Transverse colon (tissue), 4 donors: Measurements from ENCODE around the gene JDP2.

Experiments
- CTCF ChIP-seq, 5 experiments: fragments of 200-600 bp in 3 of 5; fragments of 450-650 bp in 2 of 5; sonication (generic) in 3 of 5; IDR thresholded peaks; 1 replicate in 2 of 5; 2 replicates in 3 of 5; pipeline ENCODE4 v1.5.1; 2016 to 2017; ENCODE audit warnings: antibody characterized with exemption in 5 of 5, inconsistent platforms in 3 of 5, mild to moderate bottlenecking in 2 of 5, moderate library complexity in 1 of 5
- POLR2A ChIP-seq: fragments of 450-650 bp; IDR thresholded peaks from one replicate; pipeline ENCODE4 v1.6.1; 2016; ENCODE audit warnings: antibody characterized with exemption, mild to moderate bottlenecking, moderate library complexity
- POLR2AphosphoS5 ChIP-seq, 3 donors: sonication (generic); formaldehyde crosslinking; IDR thresholded peaks; one replicate each; pipeline ENCODE4 v1.6.1; 2016; ENCODE audit warnings: antibody characterized with exemption in 3 of 3

- no peak for TF ChIP-seq CTCF (IDR thresholded peaks at IDR 0.05)
- no peak for TF ChIP-seq POLR2A
- TF ChIP-seq POLR2AphosphoS5 (IDR thresholded peaks at IDR 0.05) = no peak
Measured at GRCh38 chr14:75448209-75448608, 20.4 kb downstream of the JDP2 start.
